ENCODE measurements around the gene PFKFB3.

- TF ChIP-seq CTCF (IDR thresholded peaks at IDR 0.05) (no peak), EP300 (IDR thresholded peaks at IDR 0.05) (no peak), POLR2AphosphoS5 (IDR thresholded peaks at IDR 0.05) (no peak)
Measured at GRCh38 chr10:6299743-6300105, 97.0 kb downstream of the PFKFB3 start.

Data from gastroesophageal sphincter (tissue), 3 donors.